Erythroblast (primary cell): ENCODE results near the gene MYCBP2.

Source experiments
- GATA1 ChIP-seq: IDR thresholded peaks from 2 replicates; pipeline ENCODE4 v1.6.1; 2011; ENCODE audit warnings: low read depth, mild to moderate bottlenecking, control low read depth, low read length, moderate library complexity
- POLR2A ChIP-seq: IDR thresholded peaks from 2 replicates; pipeline ENCODE4 v1.6.1; 2011; ENCODE audit warnings: mild to moderate bottlenecking, low read length

- no peak for TF ChIP-seq POLR2A
- TF ChIP-seq GATA1, result no peak
Measured at GRCh38 chr13:77289851-77290250, 37.0 kb downstream of the MYCBP2 start.
